GM12892 (cell line): Measurements from ENCODE around the gene ANAPC2.

ENCODE experiments used
- POLR2A ChIP-seq: IDR thresholded peaks from 2 replicates; pipeline ENCODE4 v1.6.1; 2011; ENCODE audit warnings: low read depth, low read length, control low read depth
- POLR2AphosphoS5 ChIP-seq: IDR thresholded peaks from 2 replicates; pipeline ENCODE4 v1.6.1; 2011; ENCODE audit warnings: low read depth, low read length, control low read depth
- TAF1 ChIP-seq: IDR thresholded peaks from 2 replicates; pipeline ENCODE4 v1.6.1; 2011; ENCODE audit warnings: low read depth, mild to moderate bottlenecking, control low read depth, low read length, borderline replicate concordance

DNA sequence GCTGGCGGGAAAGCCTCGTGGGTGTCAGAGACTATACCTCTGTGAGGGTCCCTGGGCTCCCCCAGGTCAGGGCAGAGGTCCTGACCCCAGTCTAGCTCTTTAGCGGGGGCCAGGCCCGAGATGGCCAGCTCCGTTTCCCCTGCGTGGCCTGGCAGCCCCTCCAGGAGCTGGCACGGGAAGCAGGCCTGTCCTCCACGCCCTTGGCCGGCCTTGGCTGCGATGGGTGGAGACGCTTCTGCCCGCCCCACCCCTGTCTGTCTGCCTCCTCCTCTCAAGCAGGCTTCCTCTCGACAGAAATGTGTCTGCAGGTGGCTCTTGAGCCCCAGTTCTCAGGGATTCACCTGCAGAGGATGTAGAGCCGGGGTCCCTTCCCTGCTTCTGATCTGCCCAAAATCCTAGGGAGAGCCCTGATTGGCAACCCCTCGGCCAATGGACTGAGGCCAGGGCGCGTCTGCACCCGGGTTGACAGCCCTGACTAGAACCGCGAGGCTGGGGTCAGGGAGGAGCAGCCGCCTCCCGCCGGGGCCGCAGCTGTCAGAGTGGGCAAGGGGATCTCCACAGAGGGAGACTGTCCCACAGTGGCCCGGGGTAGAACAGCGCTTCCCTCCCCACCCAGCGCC is 52.0 kb downstream of the ANAPC2 start:
- TF ChIP-seq POLR2A, result no peak
- TF ChIP-seq POLR2AphosphoS5, result no peak
- no peak for TF ChIP-seq TAF1
